GM21723 (cell line): ENCODE results near the gene RHPN2.

Experiments used
- ATAC-seq: cut with Tn5 transposase; IDR thresholded peaks from one replicate; pipeline ENCODE4 v1.9.1; 2021; ENCODE audit warnings: mild to moderate bottlenecking, moderate library complexity; ENCODE audit not compliant: unreplicated experiment

RHPN2 gene

DNA sequence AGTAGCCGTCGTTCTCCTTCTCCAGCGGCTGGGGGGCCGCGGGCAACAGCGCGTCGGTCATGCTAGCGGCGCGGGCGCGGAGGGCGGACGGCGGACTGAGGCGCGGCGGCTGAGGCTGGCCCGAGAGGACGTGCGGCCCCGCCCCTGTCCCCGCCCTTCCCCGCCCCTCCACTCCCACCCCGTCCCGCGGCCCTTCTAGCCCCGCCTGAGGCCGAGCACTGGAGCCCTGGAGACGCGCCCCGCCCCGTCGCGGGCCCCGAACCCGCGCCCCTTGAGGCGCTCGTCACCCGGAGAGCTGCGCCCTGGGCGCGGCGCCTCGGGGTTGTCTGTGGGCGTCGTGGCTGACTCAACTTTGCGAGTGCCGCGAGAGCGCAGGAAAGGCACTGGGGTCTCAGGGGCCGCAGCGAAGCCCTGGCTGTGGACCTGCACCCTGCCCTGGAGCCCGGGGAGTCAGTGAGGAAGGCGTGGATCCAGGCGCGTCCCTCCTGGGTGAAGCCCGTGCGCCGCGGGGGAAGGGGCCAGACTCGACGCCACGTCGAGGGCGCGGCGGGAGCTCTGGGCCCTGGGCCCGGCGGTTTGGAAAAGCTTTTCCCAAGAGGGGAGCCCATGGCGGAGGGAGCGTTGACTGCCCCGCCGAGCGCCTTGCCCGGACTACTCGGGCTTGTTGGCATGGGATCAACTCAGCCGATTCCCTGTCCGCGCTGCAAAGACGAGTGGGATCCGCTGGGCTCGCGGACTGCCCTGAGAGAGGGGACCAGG lies at the start of gene RHPN2:
RHPN2 (minus strand) TSS at position 97 of the 759 bp plus-strand sequence; CDS start at position 61, 36 bp downstream.
- peak; percentile 81 for ATAC-seq

DNA sequence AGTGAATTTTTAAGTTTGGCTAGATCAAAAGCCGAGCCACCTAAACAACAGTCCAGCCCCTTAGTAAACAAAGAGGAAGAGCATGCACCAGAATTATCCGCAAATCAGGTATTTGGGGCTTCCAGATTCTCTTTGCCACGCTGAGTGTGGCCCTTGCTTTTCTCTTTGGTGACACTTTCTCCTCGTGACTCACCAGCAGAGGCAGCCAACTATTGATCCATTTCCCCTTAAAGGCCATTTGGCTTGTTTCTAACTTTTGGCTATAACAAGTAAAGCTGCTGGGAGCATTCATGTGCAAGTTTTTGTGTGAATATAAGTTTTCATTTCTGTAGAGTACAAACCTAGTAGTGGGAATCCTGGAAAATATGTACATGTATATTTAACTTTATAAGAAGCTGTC lies 49.6 kb upstream of the RHPN2 start:
- ATAC-seq, result no peak

DNA sequence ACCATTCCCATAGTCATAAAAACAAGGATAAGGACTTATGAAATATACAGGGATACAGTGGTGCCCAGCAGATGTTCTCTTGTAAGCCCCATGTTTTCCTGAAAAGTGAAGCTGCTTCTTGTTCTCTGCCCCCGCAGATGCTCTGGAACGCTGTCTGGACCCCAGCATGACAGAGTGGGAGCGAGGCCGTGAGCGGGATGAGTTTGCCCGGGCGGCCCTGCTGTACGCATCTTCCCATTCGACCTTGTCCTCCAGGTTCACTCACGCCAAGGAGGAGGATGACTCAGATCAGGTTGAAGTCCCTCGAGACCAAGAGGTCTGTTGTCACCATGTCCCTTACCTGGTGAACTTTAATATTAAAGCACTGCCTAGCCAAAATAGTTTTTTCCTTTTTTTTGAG lies 46.9 kb upstream of the RHPN2 start:
- ATAC-seq, result no peak

DNA sequence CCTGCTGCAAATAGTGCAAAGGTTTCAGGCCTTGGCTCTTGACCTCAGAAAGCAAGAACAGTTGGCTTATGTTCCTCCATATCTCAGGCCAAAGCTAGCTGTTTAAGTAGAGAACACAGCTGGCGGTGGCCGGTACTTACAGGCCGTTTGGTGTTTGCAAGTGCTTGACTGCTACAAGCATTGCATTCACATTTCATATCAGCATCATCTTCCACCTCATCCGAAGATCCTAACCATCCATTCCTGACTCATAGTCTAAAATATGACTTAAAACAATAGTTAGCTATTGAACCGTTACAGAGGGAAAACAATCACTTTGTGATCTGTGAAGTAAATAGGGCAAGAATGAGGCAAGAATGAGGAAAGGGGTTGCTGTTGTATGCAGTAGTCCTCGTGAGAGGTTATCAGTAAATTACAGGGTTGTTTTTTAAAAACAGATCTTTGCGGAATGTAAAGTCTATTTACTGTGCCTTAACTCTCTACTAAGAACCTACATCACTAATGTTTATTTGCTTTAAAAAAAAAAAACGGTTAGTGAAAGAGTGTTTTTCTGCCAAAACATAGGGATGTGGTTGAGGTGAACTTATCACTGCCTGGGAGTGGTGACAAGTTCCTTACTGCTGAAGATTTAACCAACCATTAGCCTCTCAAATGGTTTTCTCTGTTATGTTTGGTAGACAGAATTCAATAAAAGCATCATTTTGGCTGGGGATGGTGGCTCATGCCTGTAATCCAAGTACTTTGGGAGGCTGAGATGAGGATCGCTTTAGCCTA lies 45.6 kb upstream of the RHPN2 start:
- ATAC-seq, result no peak

DNA sequence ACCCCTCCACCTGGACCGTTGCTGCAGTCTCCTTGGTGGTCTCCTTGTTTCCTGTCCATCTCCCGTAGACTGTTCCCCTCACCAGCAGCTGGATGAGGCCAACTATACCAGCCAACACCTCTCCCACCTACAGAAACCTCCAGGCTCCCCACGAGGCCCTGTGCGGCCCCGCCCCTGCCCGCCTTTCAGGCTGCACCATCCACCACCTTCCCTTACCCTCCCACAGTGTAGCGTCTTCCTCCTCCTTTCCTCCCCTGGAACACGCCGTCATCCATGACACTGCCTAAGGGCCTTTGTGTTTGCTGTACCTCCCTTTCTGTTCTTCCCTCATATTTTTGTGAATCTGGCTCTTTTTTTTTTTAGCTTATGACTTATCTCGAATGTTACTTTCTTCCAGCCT lies 43.5 kb upstream of the RHPN2 start:
- ATAC-seq, result no peak

DNA sequence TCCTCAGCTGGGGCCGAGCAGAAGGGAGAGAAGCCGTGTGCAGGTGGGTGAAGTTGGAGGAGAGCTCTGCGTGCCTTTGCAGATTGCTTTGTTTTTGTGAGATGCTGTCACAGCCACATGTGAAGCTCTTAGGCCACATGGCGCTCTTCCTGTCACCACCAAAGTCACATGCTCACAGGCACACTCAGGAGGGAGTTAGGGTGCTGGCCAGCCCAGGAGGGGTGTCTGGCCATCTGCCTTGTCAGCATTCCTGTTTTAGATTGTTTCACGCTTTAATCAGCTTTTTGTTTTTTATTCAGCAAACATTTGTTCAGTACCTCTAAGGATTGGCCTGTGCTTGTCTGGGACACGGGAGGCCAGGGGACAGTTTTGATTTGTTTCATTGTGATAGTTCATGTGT lies 38.2 kb upstream of the RHPN2 start:
- ATAC-seq, result no peak

DNA sequence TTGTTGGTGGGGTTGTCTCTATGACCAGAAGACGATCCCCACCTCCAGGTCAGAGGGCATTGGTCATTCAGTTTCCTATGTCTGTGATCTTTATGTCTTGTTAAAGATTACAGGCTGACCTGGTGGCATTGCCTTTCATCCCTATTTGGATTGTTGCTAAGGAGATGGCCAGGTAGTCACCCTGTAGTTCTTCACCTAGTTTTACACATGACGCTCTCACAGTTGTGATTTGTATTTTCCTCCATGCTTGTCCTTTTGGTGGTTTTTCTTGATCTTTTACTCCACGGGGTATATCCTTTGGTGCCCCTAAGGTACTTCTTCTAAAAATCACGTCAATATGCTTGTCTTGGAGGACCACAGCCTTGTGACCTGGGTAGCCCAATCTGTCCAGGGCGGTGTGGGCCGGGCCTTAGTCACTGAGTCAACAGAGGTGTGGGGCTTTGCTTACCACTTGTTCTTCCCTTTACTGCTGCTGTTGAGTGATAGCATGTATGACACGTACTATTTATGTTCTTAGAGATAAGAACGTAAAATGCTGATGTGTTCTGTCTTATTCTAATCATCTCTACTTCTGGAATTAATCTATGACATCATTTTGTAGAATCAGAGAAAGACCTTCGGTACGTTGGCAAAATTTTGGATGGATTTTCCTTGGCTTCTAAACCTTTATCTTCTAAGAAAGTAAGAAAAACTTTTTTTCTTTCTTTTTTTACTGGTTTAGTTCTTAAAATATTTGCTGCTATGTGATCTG lies 36.4 kb upstream of the RHPN2 start:
- no peak for ATAC-seq

DNA sequence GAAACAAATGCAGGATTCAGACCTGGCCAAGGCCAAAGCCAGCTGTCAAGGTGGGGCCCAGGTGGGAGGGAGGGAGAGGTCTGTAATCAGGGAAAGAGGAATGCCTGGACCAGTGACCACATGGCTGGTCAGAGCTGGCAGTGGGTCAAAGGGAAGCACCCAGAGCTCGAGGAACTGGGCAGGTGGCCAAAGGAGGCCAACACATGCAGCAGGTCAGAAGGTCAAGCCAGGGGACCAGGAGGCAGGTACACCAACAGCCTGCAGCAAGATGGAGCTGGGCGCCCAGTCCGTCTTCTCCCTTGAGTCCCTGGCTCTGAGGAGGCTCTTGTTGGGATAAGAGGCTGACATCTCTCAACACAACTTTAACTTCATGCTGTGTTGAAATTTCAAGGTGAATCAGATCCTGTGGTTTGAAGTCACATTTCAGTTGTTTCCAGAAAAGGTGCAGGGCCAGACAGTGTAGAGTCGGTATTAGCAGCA lies 33.4 kb upstream of the RHPN2 start:
- no peak for ATAC-seq

DNA sequence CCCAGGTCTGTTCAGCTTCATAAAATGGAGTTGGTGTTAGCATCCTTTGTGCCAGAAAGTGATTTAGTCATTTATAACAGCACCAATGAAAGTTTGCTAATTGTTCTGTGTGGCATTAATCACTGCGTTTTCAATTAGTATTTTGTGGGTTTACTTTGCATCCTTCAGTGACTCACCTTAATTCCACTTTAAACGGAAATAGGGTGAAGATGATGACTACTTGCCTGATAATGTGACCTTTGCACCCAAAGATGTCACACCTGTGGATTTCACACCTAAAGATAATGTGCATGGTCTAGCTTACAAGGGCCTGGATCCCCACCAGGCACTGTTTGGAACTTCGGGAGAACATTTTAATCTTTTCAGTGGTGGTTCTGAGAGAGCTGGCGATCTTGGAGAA lies 31.3 kb upstream of the RHPN2 start:
- no peak for ATAC-seq

DNA sequence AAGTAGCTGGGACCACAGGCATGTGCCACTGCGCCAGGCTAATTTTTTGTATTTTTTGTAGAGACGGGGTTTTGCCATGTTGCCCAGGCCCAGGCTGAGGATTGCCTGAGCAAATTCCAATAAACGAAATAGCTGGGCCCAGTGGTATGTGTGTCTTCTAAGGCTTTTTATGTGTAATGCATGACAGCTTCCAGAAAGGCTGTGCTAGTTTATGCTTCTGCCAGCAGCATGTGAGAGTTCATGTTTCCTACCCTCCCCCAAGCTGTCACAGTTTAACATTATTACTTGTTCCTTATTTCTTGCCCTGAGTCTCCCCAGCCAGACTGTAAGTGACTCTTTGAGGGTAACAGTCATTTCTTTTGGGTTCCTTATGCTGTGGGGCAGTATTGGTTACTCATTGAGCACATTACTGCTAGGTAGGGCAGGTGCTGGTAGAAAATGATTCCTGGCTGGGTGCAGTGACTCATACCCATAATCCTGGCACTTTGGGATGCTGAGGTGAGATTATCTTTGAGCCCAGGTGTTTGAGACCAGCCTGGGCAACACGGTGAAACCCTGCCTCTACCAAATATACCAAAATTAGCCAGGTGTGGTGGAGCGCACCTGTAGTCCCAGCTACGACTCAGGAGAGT lies 29.9 kb upstream of the RHPN2 start:
- ATAC-seq, result no peak

DNA sequence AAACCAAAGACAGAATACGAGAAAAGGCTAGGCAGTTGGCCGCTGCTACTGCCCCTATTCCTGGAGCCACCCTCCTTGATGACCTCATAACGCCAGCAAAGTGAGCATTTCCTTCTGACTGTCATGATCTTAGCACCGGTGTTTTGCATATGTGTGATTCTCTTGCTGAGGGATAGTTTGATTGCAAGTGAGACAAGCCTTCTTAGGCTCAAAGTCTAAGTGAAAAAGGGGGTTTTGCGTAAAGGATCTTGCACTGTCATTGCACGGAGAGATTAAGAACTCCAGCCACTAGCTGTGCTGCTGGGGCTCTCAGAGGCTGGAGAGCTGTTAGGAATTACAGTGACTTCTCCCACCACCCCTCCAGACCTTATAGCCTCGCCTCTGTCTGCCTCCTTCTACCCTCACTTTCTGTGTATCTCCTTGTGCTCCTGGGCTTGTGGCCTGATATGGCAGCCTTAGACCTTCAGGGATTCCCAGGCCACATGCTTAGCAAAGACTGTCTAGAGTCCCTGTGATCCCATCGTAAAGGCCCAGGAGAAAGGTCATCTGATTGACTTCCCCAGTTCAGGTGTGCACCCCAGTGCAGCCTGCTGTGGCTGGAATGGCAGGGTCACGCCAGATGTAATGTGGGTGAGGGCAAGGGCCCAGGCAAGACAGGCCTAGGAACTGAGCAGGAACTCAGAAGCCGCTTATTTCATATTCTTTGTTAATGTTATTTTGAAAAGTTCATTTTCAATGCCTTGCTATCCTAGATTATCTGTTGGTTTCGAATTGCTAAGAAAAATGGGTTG lies 28.9 kb upstream of the RHPN2 start:
- no peak for ATAC-seq

DNA sequence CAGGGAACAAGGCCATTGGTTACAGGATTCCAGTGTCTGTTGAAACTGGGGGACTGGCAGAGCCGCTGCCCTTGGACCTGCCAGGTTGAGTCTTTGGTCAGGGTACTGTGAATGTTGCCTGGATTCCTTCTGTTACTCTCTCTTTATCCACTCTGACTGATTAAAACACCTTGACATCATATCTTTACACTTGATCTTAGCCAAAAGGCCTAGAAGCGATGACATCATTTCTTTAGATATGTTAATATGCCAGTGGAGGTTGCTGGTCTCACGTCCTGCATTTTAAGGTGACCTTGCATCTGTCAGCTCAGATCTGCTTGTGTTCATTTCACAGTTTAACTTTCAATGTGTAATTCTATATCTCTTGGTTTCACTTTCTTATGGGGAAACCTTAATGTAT lies 25.5 kb upstream of the RHPN2 start:
- ATAC-seq, result no peak

DNA sequence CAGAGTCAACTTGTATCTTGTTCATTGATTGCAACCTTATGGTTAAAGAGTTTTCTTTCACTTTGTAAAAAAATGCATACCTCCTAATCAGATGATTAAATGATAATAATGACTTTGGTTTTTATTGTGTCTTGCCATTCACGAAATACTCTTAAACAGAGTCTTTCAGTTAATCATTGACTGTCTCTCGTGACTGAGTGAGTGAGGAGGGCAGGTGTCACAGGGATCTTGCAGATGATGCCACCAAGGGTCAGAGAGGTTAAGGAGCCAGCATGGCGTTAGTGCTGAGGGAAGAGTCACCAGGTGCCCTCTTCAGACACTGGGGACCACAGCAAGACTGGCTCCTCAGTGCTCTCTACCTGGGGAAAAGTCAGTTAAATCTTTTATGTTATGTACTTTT lies 24.3 kb upstream of the RHPN2 start:
- ATAC-seq, result no peak

DNA sequence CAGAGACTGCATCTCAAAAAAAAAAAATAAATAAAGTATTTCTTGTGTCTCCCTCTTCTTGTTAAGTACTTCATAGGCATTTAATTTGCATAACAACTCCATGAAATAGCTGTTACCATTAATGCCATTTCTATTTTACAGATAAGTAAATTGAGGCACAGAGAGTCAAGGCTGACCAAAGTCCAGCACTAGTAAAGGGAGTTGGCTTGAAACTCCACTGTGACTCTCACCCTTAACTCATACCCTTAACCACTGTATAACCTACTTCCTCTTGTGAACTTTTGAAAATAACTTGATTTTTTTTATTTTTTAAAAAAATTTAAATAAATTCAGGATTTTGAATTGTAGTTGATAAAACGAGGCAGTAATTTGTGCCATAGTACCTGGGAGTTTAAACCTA lies 22.3 kb upstream of the RHPN2 start:
- ATAC-seq, result no peak

DNA sequence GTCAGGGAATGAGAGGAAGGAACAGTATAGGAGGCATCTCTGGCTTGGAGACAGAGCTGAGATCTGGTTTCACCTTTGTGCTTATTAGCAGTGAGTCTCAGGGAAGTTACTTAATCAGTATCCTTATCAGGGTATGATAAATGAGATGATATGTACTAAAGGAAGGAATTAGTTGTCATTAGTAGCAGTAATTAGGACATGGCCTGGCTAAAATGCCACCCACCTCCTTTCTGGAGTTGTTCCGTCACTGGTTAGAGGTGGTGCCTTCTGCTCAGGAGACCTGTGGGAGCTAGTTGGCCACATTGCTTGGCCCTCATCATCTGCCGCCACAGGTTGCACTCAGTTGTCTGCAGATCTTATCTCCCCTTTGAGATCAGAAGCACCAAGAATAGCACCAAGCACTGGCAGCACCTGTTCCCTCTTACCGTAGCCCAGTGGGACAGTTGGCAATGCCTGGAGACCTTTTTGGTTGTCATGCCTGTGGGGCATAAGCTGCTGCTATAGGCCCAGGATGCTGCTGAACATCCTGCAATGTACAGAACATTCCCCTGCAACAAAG lies 21.0 kb upstream of the RHPN2 start:
- ATAC-seq, result no peak

DNA sequence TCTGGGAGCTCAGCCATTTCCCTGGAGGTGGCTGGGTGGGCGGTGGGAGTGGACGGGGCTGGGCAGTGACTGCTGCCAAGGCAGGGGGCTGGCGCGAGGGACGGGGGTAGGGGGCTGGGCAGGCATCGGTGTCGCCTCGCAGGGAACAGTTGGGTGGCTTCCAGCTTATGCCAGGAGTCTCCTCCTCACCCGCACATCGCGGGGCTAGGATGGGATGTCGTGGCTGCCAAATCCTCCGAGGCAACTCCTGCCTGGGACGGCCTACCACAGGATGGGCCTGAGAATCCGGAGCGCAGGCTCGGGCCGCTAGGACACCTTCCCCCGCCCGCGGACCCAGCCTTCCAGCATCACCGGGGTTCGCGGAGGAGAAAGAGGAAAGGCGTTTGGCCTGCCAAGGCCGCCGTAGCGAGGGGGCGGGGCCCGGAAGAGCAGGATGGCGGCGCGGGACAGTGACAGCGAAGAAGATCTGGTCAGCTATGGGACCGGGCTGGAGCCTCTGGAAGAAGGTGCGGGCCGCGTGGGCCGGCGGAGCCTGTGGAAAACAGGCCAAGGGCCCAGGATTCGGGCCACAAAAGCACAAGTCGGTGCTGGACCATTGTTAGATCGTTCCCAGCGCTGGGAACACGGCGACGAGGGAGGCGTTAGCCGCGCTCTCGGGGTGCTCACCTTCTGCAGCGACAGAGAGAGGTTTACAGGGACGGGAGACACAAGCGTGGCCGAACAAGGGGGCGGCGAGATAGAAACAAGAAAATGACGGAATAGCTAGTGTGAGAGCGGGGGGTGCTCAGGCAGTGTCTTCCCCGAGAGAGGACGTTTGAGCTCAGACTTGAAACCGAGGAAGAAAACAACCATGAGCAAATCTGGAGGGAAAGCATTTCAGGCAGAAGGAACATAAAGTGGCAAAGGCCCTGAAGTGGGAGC lies 16.3 kb upstream of the RHPN2 start, which contains the start of gene GPATCH1:
GPATCH1 (plus strand) TSS at position 421 of the 921 bp plus-strand sequence; CDS start at position 434, 13 bp downstream.
- peak; percentile 83 for ATAC-seq

DNA sequence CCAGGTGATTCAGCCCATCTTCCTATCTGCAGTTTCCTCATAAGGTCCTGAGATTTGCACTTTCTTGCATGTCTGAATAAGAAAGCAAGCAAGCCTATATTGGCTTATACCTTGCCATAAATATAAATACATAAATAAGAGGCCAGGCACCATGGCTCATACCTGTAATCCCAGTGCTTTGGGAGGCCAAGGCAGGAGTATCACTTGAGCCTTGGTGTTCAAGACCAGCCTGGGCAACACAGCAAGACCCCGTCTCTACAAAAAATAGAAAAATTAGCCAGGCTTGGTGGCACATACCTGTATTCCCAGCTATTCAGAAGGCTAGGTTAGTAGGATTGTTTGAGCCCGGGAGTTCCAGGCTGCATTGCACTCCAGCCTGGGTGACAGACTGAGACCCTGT lies 10.8 kb upstream of the RHPN2 start:
- no peak for ATAC-seq

DNA sequence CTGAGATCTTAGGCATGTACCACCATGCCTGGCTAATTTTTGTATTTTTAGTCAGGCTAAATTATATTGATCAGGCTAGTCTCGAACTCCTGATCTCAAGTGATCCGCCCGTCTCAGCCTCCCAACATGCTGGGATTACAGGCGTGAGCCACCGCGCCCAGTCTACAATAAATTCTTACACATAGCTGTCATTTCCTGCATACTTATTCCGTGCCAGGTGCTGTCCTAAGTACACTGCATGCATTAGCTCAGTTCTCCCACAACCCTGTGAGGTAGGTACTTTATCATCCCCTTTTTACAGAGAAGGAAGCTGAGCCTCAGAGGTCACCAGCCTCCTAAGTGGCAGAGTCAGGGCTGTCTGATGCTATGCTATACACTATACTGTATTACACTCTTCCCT lies 7.2 kb upstream of the RHPN2 start:
- ATAC-seq, result no peak

DNA sequence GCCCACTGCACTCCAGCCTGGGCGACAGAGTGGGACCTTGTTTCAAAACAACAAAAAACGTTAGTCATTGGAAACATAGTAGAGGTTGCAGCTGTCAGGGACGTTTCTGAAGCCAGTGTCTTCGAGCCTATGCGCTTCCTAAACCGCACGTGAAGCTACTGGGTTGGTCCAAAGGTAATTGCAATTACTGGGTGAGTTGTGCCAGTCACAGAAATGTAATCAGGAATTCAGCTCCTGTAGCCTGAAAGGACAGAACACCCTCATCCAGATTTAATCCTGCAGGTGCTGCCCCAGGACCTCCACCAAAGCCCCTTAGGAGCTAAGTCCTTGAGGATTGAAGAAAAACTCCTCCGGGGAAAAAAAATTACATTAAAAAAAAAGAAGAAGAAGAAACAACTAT lies 2.4 kb upstream of the RHPN2 start:
- ATAC-seq, result no peak
